Calu3 (cell line): ENCODE measurements around the gene TMEM132E. TPM values are rescaled to one million over a fixed set of nuclear protein-coding genes. Genes with fewer than 3 reads are reported as not detected.

ENCODE experiments used
- Bru-seq: library from RNA; stranded (reverse); fragments of 400-500 nt; gene quantifications from one replicate; lab custom pipeline; 2021; lab: Mats Ljungman, UMichigan
- BruChase-seq, 2 experiments: library from RNA; stranded (reverse); fragments of 400-500 nt; gene quantifications; one replicate each; lab custom pipeline; 2021; lab: Mats Ljungman, UMichigan
- BruUV-seq: library from RNA; stranded (reverse); fragments of 400-500 nt; replicated peaks from 2 replicates; lab custom pipeline; 2021; lab: Mats Ljungman, UMichigan
- CTCF ChIA-PET: fragments of 300-600 bp; sonication (Branson Sonifier 250); formaldehyde crosslinking; loops from one replicate; lab custom pipeline; 2022; ENCODE audit warnings: antibody characterized with exemption; lab: Charles Lee
- DNase-seq: peaks from one replicate; pipeline ENCODE4 v3.0.0; 2022
- H3K27ac Mint-ChIP-seq: one replicate; pipeline ENCODE4 v1.8.0; 2022; ENCODE audit warnings: mixed read lengths; ENCODE audit not compliant: unreplicated experiment
- H3K27me3 Mint-ChIP-seq: one replicate; pipeline ENCODE4 v1.8.0; 2022; ENCODE audit warnings: mixed read lengths; ENCODE audit not compliant: unreplicated experiment
- H3K36me3 Mint-ChIP-seq: one replicate; pipeline ENCODE4 v1.8.0; 2022; ENCODE audit warnings: mild to moderate bottlenecking, moderate library complexity, mixed read lengths; ENCODE audit not compliant: insufficient read depth, unreplicated experiment
- H3K4me1 Mint-ChIP-seq: one replicate; pipeline ENCODE4 v1.8.0; 2022; ENCODE audit warnings: mild to moderate bottlenecking, low read depth, mixed read lengths; ENCODE audit not compliant: unreplicated experiment
- H3K4me3 Mint-ChIP-seq: one replicate; pipeline ENCODE4 v1.8.0; 2022; ENCODE audit warnings: mild to moderate bottlenecking, low read depth, moderate library complexity, mixed read lengths; ENCODE audit not compliant: unreplicated experiment
- H3K9me3 Mint-ChIP-seq: one replicate; pipeline ENCODE4 v1.8.0; 2022; ENCODE audit warnings: low read depth, mixed read lengths; ENCODE audit not compliant: unreplicated experiment
- CTCF ChIP-seq: fragments of 200-600 bp; IDR thresholded peaks from one replicate; pipeline ENCODE4 v1.8.0; 2022; ENCODE audit warnings: antibody characterized with exemption; ENCODE audit not compliant: unreplicated experiment
- intact Hi-C: fragments of 100-400 bp; cut with micrococcal nuclease; formaldehyde crosslinking; loops from one replicate; pipeline ENCODE4 v1.10.0; 2022; ENCODE audit not compliant: unreplicated experiment
- long read RNA-seq: library from polyadenylated mRNA; stranded (forward); transcript quantifications from one replicate; pipeline ENCODE4 v2.0.0, GENCODE V29; 2022
- total RNA-seq: library from RNA; stranded (reverse); gene quantifications from 2 replicates; pipeline ENCODE4 v1.2.3, GENCODE V29; 2022

The TMEM132E gene
- total RNA-seq (0.15 and 0.26 TPM in 2 replicates), Bru-seq, nascent RNA (percentile 7 among the genes with signal in this experiment), BruChase-seq, experiment 1, labeled RNA remaining after a 6-hour chase (percentile 9 among the genes with signal in this experiment), BruChase-seq, experiment 2, labeled RNA remaining after a 2-hour chase (percentile 9 among the genes with signal in this experiment)
- long read RNA-seq = 0 reads

DNA sequence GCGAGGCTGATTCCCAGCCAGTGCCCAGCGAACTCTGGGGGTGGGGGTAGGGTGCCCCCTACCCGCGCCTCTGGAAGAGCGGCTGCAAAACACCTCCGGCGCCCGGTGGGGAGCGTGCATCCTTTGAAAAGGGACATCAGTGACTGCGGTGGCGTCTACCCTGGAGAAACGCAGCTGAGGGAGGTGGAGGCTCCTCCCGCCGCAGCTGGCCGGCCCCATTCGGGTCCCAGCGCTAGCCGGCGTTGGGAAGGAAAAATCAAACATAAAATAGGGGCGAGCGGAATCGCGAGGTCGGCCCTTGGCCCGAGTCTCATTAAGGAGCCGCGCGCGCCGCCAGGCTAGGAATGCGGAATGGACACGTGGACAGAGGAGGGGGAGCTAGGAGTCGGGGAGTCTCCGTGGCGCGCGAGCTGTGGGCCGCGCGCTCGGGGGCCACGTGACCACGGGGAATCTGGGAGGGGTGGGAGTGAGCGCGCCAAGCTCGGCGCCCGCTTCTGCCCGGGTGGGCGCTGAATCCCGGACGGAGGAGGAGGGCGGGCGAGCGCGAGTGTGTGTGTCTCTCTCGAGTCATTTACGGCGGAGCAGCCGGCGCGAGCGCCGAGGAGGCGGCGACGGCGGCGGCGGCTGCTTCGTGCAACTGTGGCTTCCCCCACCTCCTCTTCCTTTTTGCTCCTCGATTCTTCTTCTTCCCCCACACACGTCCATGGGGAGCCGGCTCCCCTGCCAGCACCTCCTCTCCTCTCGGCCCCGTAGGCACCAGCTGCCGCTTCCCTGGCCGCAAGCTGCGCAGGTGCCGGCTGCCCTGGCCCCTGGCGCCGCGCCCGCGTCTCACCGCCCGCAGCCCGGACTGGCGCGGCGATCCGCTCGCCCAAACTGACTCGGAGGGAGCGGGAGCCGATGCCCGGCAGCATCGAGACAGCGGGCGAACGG is at the start of gene TMEM132E:
Gene TMEM132E, plus strand, starts transcription at position 566 of the 930 bp plus-strand sequence. CDS start 1,495 bp downstream, outside the sequence.
- no TSS peak for BruUV-seq
- Mint-ChIP-seq H3K4me3 (peak within 1 kb of the TSS; percentile 72), H3K4me1 (no peaks in the 10 kb centered on the region), H3K9me3 (no peaks in the 10 kb centered on the region), H3K36me3 (peaks cover 14% of the 10 kb centered on the region), H3K27ac (no peak within 1 kb of the TSS), H3K27me3 (peaks cover 97% of the 10 kb centered on the region)
- peak; percentile 34 for DNase-seq
- intact Hi-C loops = no loop called here
- CTCF ChIA-PET = interaction anchor here (1.1 kb wide), 1 partner anchor 311 kb away, joined by 3 read pairs; no protein-coding TSS in a partner anchor
- no peak for TF ChIP-seq CTCF

- no TSS peak for BruUV-seq
- Mint-ChIP-seq H3K4me1 (no peaks in the 10 kb centered on the region), H3K27ac (no peak overlapping the region), H3K27me3 (no peaks in the 10 kb centered on the region), H3K4me3 (no peak overlapping the region), H3K9me3 (no peaks in the 10 kb centered on the region), H3K36me3 (no peaks in the 10 kb centered on the region)
- no peak for TF ChIP-seq CTCF
- CTCF ChIA-PET = no interaction called here
- no peak for DNase-seq
- intact Hi-C loops = no loop called here
These were observed 48.5 kb upstream of the TMEM132E start for GRCh38 chr17:34530918-34531317.

DNA sequence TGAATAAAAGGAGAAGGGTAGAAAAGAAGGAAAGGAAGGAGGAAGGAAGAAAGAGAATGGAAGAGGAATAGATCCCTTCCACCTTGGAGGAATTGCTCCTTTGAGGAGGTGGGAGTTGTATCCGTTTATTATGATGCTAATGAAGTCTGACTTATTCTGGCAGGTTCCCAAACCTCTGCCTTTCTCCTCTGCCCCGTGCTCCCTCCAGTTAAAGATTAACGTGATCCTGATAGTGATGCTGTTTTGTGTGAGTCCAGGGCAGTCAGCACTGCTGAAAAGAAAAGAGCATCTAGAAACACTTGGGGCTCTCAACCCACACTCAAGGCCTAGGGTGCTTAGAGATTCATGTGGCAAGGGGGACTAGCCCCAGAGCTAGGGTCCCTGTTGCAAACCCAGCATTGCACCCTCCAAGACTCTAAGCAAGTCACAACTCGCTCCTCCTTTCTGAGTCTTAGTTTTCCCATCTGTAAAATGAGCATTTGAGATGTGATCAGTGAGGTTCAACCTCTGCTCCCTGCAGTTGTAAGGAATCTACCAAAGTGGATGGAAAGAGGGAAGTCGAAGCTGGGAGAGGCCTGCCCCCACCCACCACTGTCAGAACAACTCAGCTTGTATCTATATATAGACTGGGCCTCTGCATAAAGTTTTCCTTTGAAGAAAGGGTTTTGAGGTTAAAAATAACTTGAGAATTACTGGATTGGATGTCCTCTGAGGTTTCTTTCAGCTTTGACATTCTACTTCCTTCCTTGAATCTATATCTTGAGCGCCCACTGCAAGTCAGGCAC is 46.9 kb upstream of the TMEM132E start:
- H3K36me3 Mint-ChIP-seq = no peaks in the 10 kb centered on the region
- TF ChIP-seq CTCF = no peak
- no peaks in the 10 kb centered on the region for H3K4me1 Mint-ChIP-seq
- H3K4me3 Mint-ChIP-seq = no peak overlapping the region
- CTCF ChIA-PET = interaction anchor here (1.6 kb wide), 1 partner anchor 10 kb away, joined by 6 read pairs; no protein-coding TSS in a partner anchor
- no peaks in the 10 kb centered on the region for H3K9me3 Mint-ChIP-seq
- DNase-seq = no peak
- BruUV-seq = no TSS peak
- intact Hi-C loops = no loop called here
- no peaks in the 10 kb centered on the region for H3K27me3 Mint-ChIP-seq
- H3K27ac Mint-ChIP-seq = no peak overlapping the region

- CTCF ChIA-PET = no interaction called here
- TF ChIP-seq CTCF = no peak
- H3K36me3 Mint-ChIP-seq = no peaks in the 10 kb centered on the region
- no peaks in the 10 kb centered on the region for H3K9me3 Mint-ChIP-seq
- no peak for DNase-seq
- no peaks in the 10 kb centered on the region for H3K4me1 Mint-ChIP-seq
- intact Hi-C loops = no loop called here
- H3K4me3 Mint-ChIP-seq = no peak overlapping the region
- H3K27ac Mint-ChIP-seq = no peak overlapping the region
- H3K27me3 Mint-ChIP-seq = no peaks in the 10 kb centered on the region
- no TSS peak for BruUV-seq
These were observed 45.4 kb upstream of the TMEM132E start for GRCh38 chr17:34533806-34534527.
